Effector memory CD8-positive, alpha-beta T cell (primary cell): ENCODE results near the gene SMAD1.
"Not testable (repeated sequence)": the region's sequence is repeated elsewhere in the genome, so short reads cannot be mapped to it uniquely, and the experiment has no call there.

Experiments used
- ATAC-seq: fragments of 150-1000 bp; cut with Tn5 transposase; replicated peaks from 2 replicates; pipeline ENCODE4 v1.10.0; 2021; ENCODE audit warnings: mild to moderate bottlenecking, moderate library complexity
- DNase-seq, 3 experiments: peaks; one replicate each; pipeline ENCODE4 v3.0.0; 2021
- H3K27ac Mint-ChIP-seq, 2 donors: one replicate each; pipeline ENCODE4 v1.8.0; 2022; ENCODE audit warnings: mild to moderate bottlenecking in 2 of 2, mixed read lengths in 2 of 2, moderate library complexity in 2 of 2
- H3K27me3 Mint-ChIP-seq, 2 donors: one replicate each; pipeline ENCODE4 v1.8.0; 2022; ENCODE audit warnings: mixed read lengths in 2 of 2
- H3K36me3 Mint-ChIP-seq: one replicate; pipeline ENCODE4 v1.8.0; 2022; ENCODE audit warnings: mild to moderate bottlenecking, moderate library complexity, mixed read lengths; ENCODE audit not compliant: insufficient read depth
- H3K4me1 Mint-ChIP-seq, 2 donors: one replicate each; pipeline ENCODE4 v1.8.0; 2022; ENCODE audit warnings: low read depth in 2 of 2, mixed read lengths in 2 of 2
- H3K4me3 Mint-ChIP-seq, 2 donors: one replicate each; pipeline ENCODE4 v1.8.0; 2022; ENCODE audit warnings: mild to moderate bottlenecking in 2 of 2, mixed read lengths in 2 of 2, moderate library complexity in 2 of 2
- H3K9me3 Mint-ChIP-seq, 2 donors: one replicate each; pipeline ENCODE4 v1.8.0; 2022; ENCODE audit warnings: mixed read lengths in 2 of 2

The SMAD1 gene

DNA sequence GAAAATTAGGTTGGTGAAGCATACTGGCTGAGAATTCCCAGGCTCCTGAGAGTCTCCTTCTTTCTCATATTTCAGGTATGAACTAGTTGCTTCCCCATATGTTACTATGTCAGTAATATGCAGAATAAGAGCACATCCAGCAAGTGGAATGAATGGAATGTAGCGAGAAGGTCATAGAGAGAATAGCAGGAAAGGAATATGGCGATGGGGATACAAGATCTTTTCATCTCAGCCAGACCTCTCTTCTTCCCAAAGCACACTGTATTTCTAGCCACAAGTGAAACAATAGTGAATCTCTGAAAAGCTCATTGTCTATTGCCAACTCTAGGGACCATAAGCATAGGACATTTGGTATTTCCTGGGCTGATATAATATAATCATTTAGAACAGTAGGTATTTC lies 82.9 kb downstream of the SMAD1 start:
- no peak overlapping the region for H3K27ac Mint-ChIP-seq
- H3K4me1 Mint-ChIP-seq: no peaks in the 10 kb centered on the region
- H3K9me3 Mint-ChIP-seq: peaks cover 0 to 6% of the 10 kb centered on the region in 2 donors
- ATAC-seq: no peak
- no peak overlapping the region for H3K4me3 Mint-ChIP-seq
- peaks cover 64 to 76% of the 10 kb centered on the region in 2 donors for H3K27me3 Mint-ChIP-seq
- H3K36me3 Mint-ChIP-seq: no peaks in the 10 kb centered on the region
- DNase-seq: no peak

DNA sequence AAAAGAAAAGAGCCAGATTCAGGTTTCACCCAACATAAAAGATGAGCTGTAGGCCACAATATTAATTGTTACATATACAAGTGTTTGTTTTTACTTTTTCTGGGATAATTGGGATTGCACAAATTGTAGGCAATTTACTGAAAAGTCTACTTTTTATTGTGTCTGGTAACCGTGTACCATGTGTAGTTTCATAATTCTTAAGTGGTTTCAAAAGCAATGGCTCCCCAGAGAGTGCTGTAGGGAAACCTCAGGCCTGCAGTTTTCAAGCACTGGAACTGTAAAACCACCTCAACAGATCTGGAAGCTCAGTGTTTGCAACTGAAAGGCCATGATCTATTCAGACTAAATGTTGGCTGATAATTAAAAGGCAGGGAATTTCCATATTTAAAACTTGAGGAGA lies 83.7 kb downstream of the SMAD1 start:
- Mint-ChIP-seq H3K36me3 (no peaks in the 10 kb centered on the region), H3K9me3 (peaks cover 0 to 6% of the 10 kb centered on the region in 2 donors), H3K4me1 (no peaks in the 10 kb centered on the region), H3K27ac (no peak overlapping the region), H3K4me3 (no peak overlapping the region), H3K27me3 (peaks cover 72 to 83% of the 10 kb centered on the region in 2 donors)
- DNase-seq: no peak
- ATAC-seq: no peak

DNA sequence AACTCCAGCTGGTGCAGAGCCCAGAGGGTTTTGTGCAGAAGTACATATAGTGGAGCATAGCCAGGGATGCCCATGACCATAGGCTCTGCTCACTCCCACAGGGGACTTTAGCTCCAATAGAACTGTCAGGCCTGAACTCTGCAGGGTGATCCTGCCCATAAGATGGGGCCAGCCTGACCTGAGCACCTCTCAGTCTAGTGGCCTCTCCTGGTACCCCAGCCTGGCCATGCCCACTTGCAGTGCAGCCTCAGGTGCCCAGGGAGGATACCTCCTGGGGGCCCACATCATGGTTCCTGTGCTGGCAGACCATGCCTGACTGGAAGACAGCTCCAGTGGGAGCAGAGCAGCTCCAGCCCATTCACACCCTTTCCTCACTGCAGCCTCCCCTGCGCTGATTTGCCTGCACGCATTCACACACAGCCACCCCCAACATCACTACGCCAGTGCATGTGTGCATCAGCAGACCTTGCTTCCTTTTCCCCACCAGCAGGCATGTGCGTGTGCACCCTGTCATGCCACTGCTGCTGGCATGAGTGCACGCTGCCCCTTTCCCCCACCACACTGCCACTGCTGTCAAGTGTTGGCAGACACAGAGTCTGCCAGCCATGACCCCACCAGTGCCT lies 84.5 kb downstream of the SMAD1 start:
- Mint-ChIP-seq H3K36me3 (no peaks in the 10 kb centered on the region), H3K4me3 (no peak overlapping the region), H3K27ac (no peak overlapping the region), H3K27me3 (peaks cover 80 to 92% of the 10 kb centered on the region in 2 donors), H3K9me3 (peaks cover 0 to 6% of the 10 kb centered on the region in 2 donors), H3K4me1 (no peaks in the 10 kb centered on the region)
- DNase-seq (no peak), ATAC-seq (no peak)

DNA sequence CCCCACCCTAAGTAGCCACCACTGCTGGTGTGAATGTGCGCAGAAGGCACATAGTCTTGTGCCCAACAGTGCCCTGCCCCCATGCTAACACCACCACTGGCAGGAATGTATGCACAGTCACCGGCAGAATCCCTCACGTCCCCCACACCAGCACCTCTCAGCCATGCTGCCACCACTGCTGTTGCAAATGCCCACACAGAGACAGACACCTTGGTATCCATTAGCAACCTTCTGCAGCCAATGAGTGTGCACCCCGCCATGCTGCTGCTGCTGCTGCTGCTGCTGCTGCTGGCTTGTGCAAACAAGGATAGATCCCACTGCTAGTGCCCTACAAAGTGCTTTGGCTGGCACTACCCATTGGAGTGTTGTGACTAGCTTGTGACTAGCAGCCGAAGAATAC lies 85.1 kb downstream of the SMAD1 start:
- H3K4me1 Mint-ChIP-seq: no peaks in the 10 kb centered on the region
- DNase-seq (no peak), ATAC-seq (no peak)
- no peaks in the 10 kb centered on the region for H3K36me3 Mint-ChIP-seq
- H3K4me3 Mint-ChIP-seq: no peak overlapping the region
- H3K27ac Mint-ChIP-seq: no peak overlapping the region
- H3K9me3 Mint-ChIP-seq: peaks cover 0 to 6% of the 10 kb centered on the region in 2 donors
- H3K27me3 Mint-ChIP-seq: peaks cover 77 to 92% of the 10 kb centered on the region in 2 donors

DNA sequence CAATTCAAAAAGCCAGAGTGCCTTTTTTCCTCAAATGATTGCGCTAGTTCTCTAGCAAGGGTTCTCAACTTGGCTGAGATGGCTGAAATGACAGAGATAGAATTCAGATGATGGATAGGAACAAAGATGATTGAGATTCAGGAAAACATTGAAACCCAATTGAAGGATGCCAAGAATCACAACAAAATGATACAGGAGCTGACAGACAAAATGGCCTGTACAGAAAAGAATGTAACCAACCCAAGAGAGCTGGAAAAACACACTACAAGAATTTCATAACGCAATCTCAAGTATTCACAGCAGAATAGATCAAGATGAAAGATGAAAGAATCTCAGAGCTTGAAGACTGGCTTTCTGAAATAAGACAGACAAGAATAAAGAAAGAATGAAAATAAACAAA lies 85.9 kb downstream of the SMAD1 start:
- no peak for DNase-seq
- Mint-ChIP-seq H3K9me3 (peaks cover 2 to 6% of the 10 kb centered on the region in 2 donors), H3K27ac (no peak overlapping the region), H3K27me3 (peaks cover 79 to 92% of the 10 kb centered on the region in 2 donors), H3K4me1 (no peaks in the 10 kb centered on the region), H3K4me3 (no peak overlapping the region), H3K36me3 (no peaks in the 10 kb centered on the region)
- ATAC-seq: no peak

DNA sequence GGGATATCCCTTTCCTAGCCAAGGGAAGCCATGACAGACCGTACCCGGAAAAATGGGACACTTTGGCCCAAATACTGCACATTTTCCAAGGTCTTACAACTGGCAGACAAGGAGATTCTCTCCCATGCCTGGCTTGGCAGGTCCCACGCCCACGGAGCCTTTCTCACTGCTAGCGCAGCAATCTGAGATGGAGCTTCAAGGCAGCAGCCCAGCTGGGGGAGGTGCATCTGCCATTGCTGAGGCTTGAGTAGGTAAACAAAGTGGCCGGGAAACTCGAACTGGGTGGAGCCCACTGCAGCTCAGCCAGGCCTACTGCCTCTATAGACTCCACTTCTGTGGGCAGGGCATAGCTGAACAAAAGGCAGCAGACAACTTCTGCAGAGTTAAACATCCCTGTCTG lies 92.9 kb downstream of the SMAD1 start:
- not testable (repeated sequence) for H3K36me3 Mint-ChIP-seq, H3K4me1 Mint-ChIP-seq, H3K4me3 Mint-ChIP-seq, H3K9me3 Mint-ChIP-seq, DNase-seq, H3K27ac Mint-ChIP-seq, ATAC-seq
- peaks cover 48 to 52% of the 10 kb centered on the region in 2 donors for H3K27me3 Mint-ChIP-seq

DNA sequence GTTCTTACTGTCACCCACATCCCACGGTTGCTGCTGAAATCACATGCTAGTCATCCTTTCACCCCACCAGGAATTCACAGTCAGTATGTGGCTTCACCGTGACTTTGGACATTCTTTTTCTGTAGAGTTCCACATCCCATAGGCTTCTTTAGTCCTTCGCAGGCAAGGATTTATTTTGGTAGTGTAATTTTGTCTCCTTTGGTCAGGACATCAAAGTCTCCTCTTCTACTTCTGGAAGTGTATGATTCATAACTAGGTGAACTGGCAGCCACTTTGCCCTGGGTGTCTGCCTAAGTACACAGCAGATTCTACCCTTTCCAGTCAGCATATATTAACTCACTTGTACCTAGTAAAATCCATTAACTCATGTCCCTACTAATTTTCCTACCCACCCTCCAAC lies 99.3 kb downstream of the SMAD1 start:
- Mint-ChIP-seq H3K9me3 (peaks cover 0 to 2% of the 10 kb centered on the region in 2 donors), H3K4me3 (no peak overlapping the region), H3K36me3 (no peaks in the 10 kb centered on the region), H3K4me1 (no peaks in the 10 kb centered on the region), H3K27me3 (peaks cover 27 to 40% of the 10 kb centered on the region in 2 donors), H3K27ac (no peak overlapping the region)
- DNase-seq: no peak
- ATAC-seq: no peak

DNA sequence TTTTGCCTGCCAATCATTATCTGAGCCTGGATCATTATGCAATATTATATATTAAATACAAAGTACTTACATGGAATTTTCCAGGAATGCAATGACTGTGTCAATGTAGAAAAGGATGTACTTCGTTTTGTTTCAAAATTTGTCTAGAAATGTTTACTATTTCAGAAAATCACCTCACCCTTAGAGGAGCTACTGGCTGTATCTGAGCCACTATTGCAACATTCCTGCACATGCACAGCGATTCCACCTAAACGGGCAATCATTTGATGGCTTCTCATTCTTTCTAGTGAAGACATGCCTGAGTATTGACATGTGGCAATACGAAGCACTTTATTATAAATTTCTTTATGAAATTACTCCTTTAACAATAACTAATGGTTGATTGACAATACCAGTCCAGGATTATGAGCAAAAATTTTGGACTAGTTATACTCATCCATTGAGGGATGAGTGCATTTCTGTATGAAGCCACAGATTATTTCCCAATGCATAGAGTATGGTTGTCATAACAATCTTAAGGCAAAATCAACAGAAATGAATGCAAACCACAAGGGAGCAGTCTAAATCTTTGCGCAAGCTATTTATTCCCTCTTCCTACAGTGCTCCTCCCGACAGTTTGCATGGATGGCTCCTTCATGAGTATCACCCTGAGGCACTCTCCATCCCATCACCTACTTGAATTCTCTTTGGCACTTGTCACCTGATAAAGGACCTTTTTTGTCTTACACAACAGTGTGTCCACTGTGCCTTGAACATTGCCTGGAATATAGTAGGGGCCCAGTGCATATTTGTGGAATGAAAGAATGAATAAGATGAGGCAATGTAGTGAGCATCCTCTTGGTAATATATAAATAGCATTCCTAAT lies 101.8 kb downstream of the SMAD1 start:
- Mint-ChIP-seq H3K9me3 (peaks cover 0 to 2% of the 10 kb centered on the region in 2 donors), H3K27me3 (peaks cover 25 to 36% of the 10 kb centered on the region in 2 donors), H3K27ac (no peak overlapping the region), H3K36me3 (no peaks in the 10 kb centered on the region), H3K4me3 (no peak overlapping the region), H3K4me1 (no peaks in the 10 kb centered on the region)
- DNase-seq (no peak), ATAC-seq (no peak)

DNA sequence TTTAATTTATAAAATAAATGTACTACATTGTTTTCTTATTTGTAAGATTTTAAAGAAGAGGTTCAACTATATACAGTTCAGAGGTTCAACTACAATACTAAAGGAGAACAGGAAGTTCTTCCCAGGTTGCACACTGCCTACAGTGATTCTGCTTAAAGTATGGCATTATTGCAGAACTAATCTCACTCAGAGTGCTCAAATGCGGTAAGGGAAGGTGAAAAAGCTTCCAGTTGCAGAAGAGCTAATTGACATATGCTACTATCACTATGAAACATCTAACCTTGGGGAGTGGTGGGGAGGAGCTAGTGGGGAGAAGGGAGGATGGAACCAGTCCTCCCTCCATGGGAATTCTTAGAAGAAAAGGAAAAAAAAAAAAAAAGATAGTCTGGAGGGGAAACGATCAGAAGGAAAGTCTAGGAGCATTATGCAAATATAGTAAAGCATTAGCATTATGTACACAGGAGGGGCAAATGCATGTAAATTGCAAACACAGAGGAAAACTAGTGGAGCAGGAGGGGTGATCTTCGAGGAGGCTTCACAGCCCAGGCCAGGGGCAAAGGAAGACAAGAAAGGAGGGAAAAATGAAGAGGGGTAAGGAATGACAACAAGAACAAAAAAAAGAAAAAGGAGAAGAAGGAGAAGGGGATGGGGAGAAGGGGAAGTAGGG lies 105.6 kb downstream of the SMAD1 start:
- no peak overlapping the region for H3K27ac Mint-ChIP-seq
- DNase-seq (no peak), ATAC-seq (no peak)
- no peaks in the 10 kb centered on the region for H3K36me3 Mint-ChIP-seq
- no peaks in the 10 kb centered on the region for H3K4me1 Mint-ChIP-seq
- no peaks in the 10 kb centered on the region for H3K9me3 Mint-ChIP-seq
- peaks cover 23 to 24% of the 10 kb centered on the region in 2 donors for H3K27me3 Mint-ChIP-seq
- H3K4me3 Mint-ChIP-seq: no peak overlapping the region

DNA sequence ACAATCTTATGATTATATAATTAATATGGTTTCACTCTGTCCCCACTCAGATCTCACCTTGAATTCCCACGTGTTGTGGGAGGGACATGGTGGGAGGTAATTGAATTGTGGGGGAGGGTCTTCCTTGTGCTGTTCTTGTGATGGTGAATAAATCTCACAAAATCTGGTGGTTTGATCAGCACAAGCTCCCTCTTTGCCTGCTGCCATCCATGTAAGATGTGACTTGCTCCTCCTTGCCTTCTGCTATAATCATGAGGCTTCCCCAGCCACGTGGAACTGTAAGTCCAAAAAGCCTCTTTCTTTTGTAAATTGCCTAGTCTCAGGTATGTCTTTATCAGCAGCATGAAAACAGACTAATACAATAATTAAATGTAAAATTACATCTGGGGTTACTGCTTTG lies 107.7 kb downstream of the SMAD1 start:
- H3K27me3 Mint-ChIP-seq: peaks cover 37% of the 10 kb centered on the region in 2 donors
- not testable (repeated sequence) for H3K4me3 Mint-ChIP-seq, H3K27ac Mint-ChIP-seq, H3K4me1 Mint-ChIP-seq, DNase-seq, ATAC-seq, H3K36me3 Mint-ChIP-seq, H3K9me3 Mint-ChIP-seq

DNA sequence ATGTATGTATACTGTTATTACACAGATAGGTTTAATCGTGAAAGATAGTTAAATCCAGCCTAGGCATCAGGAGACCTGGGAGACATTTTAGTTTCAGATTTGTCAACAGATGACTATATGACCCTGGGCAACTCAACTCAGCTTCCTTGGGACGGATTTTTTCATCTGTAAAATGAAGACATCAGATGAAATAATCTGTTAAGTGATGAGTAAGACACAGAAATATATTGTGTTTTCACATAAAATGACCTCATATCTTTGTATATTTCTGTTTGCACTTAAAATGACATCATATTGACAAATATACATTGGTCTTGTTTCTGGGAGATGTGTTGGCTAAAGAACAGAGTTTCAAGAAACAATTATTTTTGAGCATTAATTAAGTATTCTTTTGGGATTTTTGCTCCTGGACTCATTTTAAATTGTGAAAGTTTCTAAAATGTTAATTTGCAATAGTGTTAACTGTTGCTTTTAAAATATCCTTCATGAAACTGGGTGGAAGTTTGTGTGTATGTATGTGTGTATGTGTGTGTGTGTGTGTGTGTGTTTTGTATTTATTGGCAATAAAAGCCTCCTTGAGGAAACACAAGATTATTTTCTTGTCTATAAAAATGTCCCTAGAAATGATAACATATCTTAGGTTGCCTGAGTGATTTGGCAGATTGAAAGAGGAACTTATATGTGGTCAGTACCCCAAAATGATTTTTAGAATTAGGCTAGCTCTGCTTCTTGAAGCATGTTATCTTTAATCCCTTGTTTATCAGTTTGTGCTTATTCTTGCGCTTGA lies 108.5 kb downstream of the SMAD1 start:
- Mint-ChIP-seq H3K27ac (no peak overlapping the region), H3K4me3 (no peak overlapping the region), H3K9me3 (no peaks in the 10 kb centered on the region), H3K36me3 (no peaks in the 10 kb centered on the region), H3K4me1 (no peaks in the 10 kb centered on the region), H3K27me3 (peaks cover 44% of the 10 kb centered on the region in 2 donors)
- DNase-seq (no peak), ATAC-seq (no peak)

DNA sequence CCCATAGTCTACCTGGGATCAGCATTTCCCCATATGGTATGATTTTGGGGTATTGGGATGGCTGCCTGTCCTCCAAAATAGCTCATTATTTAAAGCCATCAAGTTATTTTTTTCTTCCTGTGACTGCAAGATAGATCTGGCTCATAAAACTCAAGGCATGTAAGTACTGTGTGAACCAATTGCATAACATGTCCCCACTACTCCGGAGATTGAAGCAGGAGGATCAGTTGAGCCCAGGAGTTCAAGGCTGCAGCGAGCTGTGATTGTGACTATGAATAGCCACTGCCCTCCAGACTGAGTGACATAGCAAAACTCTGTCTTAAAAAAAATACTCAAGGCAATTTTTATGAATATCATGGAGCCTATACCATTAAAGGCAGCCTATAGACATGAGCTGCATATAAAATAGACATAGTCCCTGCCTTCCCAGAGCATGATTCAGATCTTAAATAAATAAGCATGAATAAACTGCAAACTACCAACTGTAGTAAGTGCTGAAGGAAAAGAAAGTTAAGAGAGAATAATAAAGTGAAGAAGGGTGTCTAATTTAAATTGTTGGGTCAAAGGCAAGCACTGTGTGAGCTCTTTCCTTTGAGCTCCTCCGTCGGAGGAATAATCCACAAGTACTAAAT lies 120.6 kb downstream of the SMAD1 start:
- H3K4me1 Mint-ChIP-seq: no peaks in the 10 kb centered on the region
- H3K4me3 Mint-ChIP-seq: no peak overlapping the region
- no peaks in the 10 kb centered on the region for H3K9me3 Mint-ChIP-seq
- peaks cover 28 to 29% of the 10 kb centered on the region in 2 donors for H3K27me3 Mint-ChIP-seq
- H3K27ac Mint-ChIP-seq: no peak overlapping the region
- ATAC-seq: no peak
- no peak for DNase-seq
- H3K36me3 Mint-ChIP-seq: peaks cover 3% of the 10 kb centered on the region

DNA sequence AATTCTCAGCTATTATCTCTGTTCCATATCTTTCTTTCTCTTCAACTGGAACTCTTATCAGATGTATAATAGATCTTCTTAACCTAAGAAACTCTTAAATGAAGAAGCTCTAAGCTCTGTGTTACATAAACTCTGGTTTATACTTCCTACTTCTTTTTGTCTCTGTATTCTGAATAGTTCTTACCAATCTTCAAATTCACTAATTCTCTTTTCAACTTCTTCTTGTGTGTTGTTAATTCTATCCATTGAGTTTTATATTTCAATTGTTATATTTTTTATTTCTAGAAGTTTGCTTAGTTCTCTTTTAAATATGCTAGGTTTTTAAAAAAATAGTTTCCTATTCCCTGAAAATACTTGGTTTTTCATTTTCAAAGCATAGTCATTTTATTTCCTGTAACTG lies 124.3 kb downstream of the SMAD1 start:
- DNase-seq (no peak), ATAC-seq (no peak)
- H3K36me3 Mint-ChIP-seq: peaks cover 3% of the 10 kb centered on the region
- no peak overlapping the region for H3K27ac Mint-ChIP-seq
- H3K9me3 Mint-ChIP-seq: no peaks in the 10 kb centered on the region
- H3K27me3 Mint-ChIP-seq: peaks cover 21 to 25% of the 10 kb centered on the region in 2 donors
- no peaks in the 10 kb centered on the region for H3K4me1 Mint-ChIP-seq
- H3K4me3 Mint-ChIP-seq: no peak overlapping the region
